SJSA1 (cell line): Measurements from ENCODE around the gene PLD1. TPM values are rescaled to one million over a fixed set of nuclear protein-coding genes. Genes with fewer than 3 reads are reported as not detected.
"Not testable (repeated sequence)": the region's sequence is repeated elsewhere in the genome, so short reads cannot be mapped to it uniquely, and the experiment has no call there.

Experiments used
- DNase-seq, 2 experiments: peaks; one replicate each; pipeline ENCODE4 v3.0.0-alpha.2; 2015 to 2020; ENCODE audit warnings: low spot score in 2 of 2, low read depth in 1 of 2
- H3K27ac ChIP-seq: fragments of 250-450 bp; sonication (Bioruptor Pico); 2 replicates; pipeline ENCODE4 v1.5.1; 2020; ENCODE audit warnings: mild to moderate bottlenecking, moderate library complexity
- H3K27me3 ChIP-seq: fragments of 250-450 bp; sonication (Bioruptor Pico); replicated peaks from 2 replicates; pipeline ENCODE4 v1.5.1; 2020; ENCODE audit warnings: mild to moderate bottlenecking, moderate library complexity
- H3K36me3 ChIP-seq: fragments of 250-450 bp; sonication (Bioruptor Pico); 2 replicates; pipeline ENCODE4 v1.5.1; 2020; ENCODE audit warnings: mild to moderate bottlenecking
- H3K4me1 ChIP-seq: fragments of 250-450 bp; sonication (Bioruptor Pico); replicated peaks from 2 replicates; pipeline ENCODE4 v1.6.1; 2021; ENCODE audit warnings: mild to moderate bottlenecking
- H3K4me3 ChIP-seq: fragments of 250-450 bp; sonication (Bioruptor Pico); 2 replicates; pipeline ENCODE4 v1.5.1; 2020; ENCODE audit warnings: mild to moderate bottlenecking
- H3K9me3 ChIP-seq: fragments of 250-450 bp; sonication (Bioruptor Pico); replicated peaks from 2 replicates; pipeline ENCODE4 v1.5.1; 2020; ENCODE audit warnings: mild to moderate bottlenecking
- total RNA-seq: library from RNA; depleted of rRNA; stranded (reverse); fragments of >200 nt; shearing (Covaris generic); gene quantifications from 2 replicates; pipeline ENCODE4 v1.2.3, GENCODE V29; 2014

Gene PLD1
- total RNA-seq, 1 experiment from 2014 or later, result 3.3 TPM

DNA sequence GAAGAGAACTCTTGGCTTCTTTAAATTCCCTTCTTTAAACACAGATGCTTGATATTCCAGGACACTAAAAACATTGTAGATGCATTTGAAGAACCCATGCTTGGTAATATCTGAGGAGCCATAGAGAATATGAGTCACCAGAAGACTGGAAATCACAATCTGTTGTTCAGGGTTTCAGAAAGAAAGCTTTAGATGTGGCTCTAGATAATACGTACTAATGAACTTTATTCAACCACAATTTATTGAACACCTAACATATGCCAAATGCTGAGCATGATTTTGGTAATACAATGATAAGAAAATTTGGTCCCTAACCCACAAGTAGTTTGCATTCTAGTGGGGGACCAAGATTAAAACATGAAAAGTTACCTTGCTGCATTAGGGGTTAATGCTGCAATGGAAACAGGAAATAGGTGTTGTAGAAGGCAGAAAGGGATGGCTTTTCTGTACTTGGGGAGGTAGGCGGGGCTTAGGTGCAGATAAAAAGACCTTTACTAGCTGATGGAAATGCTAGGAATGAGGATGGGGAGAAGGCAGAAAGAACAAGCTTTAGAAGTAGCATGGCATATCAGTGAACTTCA, 11.6 kb upstream of the PLD1 start:
- Histone ChIP-seq H3K4me3 (no peak overlapping the region), H3K36me3 (no peaks in the 10 kb centered on the region), H3K4me1 (peaks cover 13% of the 10 kb centered on the region), H3K27ac (no peak overlapping the region), H3K27me3 (no peaks in the 10 kb centered on the region), H3K9me3 (no peaks in the 10 kb centered on the region)
- DNase-seq, result no peak

DNA sequence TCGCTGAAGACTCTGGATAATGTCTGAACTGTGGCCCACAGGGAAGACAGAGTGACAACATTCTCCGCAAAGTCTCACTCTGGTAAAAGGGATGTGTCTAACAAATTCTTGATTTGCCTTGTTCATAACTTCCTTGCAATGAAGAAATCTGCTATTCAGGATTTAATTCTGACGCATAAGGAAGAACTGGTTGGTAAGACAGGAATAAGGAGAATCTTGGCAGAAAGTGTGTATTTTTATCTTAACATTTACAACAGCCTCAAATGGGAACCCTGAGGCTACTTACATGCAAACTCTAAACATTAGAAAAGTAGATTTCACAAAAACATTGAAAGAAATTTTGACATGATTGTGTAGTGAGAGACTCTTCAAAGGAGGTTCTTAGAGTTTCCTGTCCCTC, 10.8 kb upstream of the PLD1 start:
- Histone ChIP-seq H3K36me3 (no peaks in the 10 kb centered on the region), H3K4me1 (peaks cover 13% of the 10 kb centered on the region), H3K4me3 (no peak overlapping the region), H3K27me3 (no peaks in the 10 kb centered on the region), H3K9me3 (no peaks in the 10 kb centered on the region), H3K27ac (no peak overlapping the region)
- no peak for DNase-seq

DNA sequence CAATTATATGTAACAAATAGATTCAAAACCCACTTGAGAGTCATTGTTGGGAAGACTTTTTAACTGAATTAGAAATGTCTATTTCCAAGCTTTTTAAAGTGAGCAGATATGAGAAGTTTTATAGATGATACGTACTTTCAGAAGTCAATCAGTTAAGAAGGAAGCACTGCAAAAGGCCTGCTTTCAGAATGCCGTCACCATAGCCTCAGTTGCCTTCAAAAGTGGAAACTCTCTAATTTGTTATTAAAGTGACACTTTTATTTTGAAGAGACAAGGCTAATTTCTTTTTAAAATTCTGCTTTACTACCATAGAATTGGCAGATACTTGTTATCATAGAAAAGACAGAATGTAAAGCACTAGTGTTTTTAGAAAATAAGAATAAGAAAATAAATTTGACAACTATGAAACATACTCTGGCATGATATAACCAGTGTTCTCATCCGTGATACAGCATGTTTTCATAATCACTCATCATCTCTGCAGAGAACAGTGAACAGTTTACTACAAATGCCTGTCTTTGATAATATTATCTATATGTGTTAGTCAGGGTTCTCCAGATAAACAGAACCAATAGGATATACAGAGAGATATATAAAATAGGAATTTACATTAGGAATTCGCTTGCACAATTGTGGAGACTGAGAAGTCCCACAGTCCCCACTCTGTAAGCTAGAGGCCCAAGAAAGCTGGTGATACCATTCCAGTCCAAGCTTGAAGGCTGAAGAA, 7.0 kb upstream of the PLD1 start:
- DNase-seq, result no peak
- no peaks in the 10 kb centered on the region for H3K36me3 ChIP-seq
- H3K4me1 ChIP-seq, result peaks cover 1% of the 10 kb centered on the region; the same call in 1 of the 2 replicates
- H3K27me3 ChIP-seq, result no peaks in the 10 kb centered on the region
- H3K9me3 ChIP-seq, result no peaks in the 10 kb centered on the region
- H3K27ac ChIP-seq, result no peak overlapping the region
- no peak overlapping the region for H3K4me3 ChIP-seq

DNA sequence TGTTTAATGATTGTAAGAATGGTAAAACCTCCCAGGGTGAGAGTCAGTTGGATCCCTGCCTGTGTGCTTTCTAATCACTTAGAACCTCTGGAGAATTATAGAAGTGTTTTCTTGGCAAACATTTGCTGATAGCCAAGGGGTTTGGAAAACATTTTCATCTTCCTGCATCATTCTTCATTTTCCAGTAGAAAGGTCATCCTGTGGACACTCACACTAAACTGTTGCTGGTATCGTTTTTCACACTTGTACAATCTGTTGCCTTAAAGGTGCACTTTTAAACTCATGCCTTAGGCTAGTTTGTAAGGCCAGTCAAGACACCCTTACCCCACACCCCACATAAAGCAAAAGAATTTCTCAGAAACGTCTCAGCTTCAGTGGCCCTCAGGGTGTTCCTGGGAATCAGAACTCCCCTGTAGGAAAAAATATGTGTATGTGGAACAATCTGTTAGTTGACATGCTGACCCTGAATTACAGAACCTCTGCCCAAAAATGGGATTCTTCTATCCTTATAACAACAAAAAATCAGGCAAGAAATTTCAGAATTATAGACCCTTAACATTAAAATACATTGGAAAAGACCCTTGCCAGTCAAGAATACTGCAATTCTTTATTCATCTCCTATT, 5.8 kb upstream of the PLD1 start:
- no peak overlapping the region for H3K27ac ChIP-seq
- no peaks in the 10 kb centered on the region for H3K9me3 ChIP-seq
- H3K27me3 ChIP-seq, result no peaks in the 10 kb centered on the region
- peaks cover 13% of the 10 kb centered on the region for H3K4me1 ChIP-seq
- H3K36me3 ChIP-seq, result no peaks in the 10 kb centered on the region
- H3K4me3 ChIP-seq, result no peak overlapping the region
- no peak for DNase-seq

DNA sequence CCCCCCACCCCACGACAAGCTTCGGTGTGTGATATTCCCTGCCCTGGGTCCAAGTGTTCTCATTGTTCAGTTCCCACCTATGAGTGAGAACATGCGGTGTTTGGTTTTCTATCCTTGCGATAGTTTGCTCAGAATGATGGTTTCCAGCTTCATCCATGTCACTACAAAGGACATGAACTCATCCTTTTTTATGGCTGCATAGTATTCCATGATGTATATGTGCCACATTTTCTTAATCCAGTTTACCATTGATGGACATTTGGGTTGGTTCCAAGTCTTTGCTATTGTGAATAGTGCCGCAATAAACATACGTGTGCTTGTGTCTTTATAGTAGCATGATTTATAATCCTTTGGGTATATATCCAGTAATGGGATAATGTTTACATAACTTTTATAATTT, 4.4 kb upstream of the PLD1 start:
- not testable (repeated sequence) for H3K27me3 ChIP-seq, H3K4me3 ChIP-seq, H3K36me3 ChIP-seq, H3K27ac ChIP-seq, DNase-seq, H3K9me3 ChIP-seq
- peaks cover 26% of the 10 kb centered on the region for H3K4me1 ChIP-seq

DNA sequence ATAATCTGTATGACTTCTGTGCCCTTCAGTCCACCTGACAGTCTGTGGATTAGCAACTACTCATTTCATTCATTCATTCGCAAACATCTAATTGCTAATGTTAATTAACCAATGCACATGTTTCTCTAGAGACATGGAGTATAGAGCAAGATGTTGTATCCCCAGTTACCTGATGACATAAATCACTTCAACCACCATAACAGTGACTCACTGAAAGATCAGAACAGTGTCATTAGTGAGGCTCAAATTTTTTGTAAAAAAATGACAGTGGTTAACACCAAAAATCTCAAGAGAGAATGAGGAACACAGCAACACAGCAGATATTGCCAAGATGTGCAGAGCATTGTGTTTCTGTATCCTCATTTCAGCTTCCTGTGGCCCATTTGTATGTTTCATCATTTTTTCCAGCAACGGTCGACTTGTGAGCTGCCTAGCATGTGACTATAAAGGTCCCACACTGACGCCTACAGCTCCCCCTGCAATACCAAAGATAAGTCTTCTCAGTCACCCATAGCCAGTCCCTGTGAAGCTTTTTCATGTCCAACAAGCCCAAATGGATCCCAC, 3.7 kb upstream of the PLD1 start:
- Histone ChIP-seq H3K27ac (no peak overlapping the region), H3K36me3 (no peaks in the 10 kb centered on the region), H3K27me3 (no peaks in the 10 kb centered on the region), H3K4me3 (no peak overlapping the region), H3K4me1 (peaks cover 33% of the 10 kb centered on the region), H3K9me3 (no peaks in the 10 kb centered on the region)
- DNase-seq, result no peak

DNA sequence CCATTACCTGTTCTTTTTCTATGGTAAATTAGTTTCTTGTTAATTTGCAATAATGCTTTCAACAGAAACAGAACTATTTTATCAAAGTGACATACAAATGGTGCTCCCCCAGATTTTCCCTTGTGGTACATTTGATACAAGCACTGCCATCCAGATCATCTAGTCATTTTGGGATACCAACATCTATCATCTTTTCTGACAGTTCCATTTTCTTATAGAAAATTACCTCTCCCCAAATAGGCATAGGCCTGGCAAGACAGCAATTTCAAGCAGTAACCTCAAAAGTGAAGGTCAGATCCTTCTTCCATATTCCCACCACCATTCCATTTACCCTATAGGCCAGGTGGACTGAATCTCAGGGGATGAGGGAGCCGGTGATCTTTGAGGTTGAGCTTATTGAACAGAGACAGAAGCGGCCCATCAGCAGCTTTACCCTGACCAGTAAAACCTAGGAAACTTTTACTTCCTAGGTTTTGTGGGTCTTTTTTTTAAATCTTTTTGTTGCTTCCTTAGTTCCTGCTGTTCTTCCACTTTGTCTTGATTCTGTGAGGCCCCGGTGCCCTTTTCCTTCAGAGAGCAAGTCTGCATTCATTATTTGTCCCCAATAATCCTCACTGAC, 3.1 kb upstream of the PLD1 start:
- H3K36me3 ChIP-seq, result no peaks in the 10 kb centered on the region
- no peak overlapping the region for H3K4me3 ChIP-seq
- peaks cover 36% of the 10 kb centered on the region for H3K4me1 ChIP-seq
- no peaks in the 10 kb centered on the region for H3K9me3 ChIP-seq
- no peak for DNase-seq
- no peaks in the 10 kb centered on the region for H3K27me3 ChIP-seq
- no peak overlapping the region for H3K27ac ChIP-seq

DNA sequence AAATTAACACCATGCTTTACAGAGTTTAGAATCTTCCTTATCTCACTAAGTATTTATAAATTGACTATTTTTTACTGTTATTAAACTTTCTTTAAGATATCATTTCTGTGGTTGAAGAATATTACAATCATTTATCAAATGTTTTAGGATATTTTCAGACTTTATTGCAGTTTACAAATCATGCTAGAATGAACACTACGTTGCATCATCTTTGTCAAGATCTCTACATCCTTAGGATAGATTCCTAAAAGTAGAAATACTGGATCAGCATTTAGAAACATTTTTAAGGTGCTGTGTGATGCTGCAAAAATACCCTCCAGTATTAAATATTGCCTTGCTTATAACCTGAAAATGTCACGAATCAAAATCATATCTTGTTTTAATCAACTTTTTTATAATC, 2.5 kb upstream of the PLD1 start:
- Histone ChIP-seq H3K4me1 (peaks cover 36% of the 10 kb centered on the region), H3K9me3 (no peaks in the 10 kb centered on the region), H3K36me3 (no peaks in the 10 kb centered on the region), H3K27me3 (no peaks in the 10 kb centered on the region), H3K4me3 (no peak overlapping the region), H3K27ac (no peak overlapping the region)
- no peak for DNase-seq

DNA sequence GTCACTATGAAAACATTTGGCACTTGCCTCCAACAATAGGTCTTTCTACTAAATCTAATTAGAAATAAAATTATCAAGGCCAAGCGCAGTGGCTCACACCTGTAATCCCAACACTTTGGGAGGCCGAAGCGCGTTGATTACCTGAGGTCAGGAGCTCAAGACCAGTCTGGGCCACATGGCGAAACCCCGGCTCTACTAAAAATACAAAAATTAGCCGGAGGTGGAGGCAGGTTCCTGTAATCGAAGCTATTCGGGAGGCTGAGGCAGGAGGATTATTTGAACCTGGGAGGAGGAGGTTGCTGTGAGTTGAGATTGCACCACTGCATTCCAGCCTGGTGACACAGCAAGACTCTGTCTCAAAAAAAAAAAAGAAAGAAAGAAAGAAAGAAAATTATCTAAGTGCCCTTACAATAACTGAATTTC, 1.6 kb upstream of the PLD1 start:
- H3K27ac ChIP-seq, result peak overlapping the region; percentile 79

DNA sequence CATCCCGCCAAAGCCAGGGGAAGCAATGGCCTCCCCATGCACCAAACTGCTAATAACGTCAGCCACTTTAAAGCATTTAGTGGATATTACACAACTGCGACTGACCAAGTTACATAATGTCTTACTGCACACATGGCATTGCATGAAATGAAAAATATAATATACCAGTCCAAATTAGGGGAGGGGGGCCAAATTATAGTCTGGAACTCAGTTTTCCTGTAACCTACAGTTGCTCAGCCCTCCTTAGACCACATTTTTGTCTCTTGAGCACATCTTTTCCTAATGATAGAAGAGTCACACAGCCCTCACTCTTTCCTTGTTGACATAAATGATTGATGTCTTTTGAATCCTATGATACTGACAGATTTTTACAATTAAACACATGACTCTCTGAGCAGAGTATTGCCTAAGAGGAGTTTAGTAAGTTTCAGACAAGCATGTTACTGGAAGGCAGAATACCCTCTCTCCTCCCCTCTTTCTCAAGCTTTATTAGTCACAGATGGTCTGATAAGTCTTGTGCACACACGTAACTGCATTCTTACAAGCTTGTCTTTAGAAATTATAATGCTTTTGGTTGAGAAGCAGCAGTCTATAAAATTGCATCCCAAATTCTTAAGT, 1.1 kb upstream of the PLD1 start:
- Histone ChIP-seq H3K9me3 (no peaks in the 10 kb centered on the region), H3K4me1 (peaks cover 41% of the 10 kb centered on the region), H3K27ac (peak overlapping the region; percentile 79), H3K4me3 (no peak overlapping the region), H3K36me3 (no peaks in the 10 kb centered on the region), H3K27me3 (no peaks in the 10 kb centered on the region)
- peak in 1 of 2 experiments; percentile 65 for DNase-seq

More for the DNA sequence above, 1.6 kb upstream of the PLD1 start:
- Histone ChIP-seq H3K4me3 (no peak overlapping the region), H3K9me3 (no peaks in the 10 kb centered on the region), H3K27me3 (no peaks in the 10 kb centered on the region), H3K4me1 (peaks cover 36% of the 10 kb centered on the region), H3K36me3 (no peaks in the 10 kb centered on the region)
- DNase-seq, result peak in 1 of 2 experiments; percentile 51

DNA sequence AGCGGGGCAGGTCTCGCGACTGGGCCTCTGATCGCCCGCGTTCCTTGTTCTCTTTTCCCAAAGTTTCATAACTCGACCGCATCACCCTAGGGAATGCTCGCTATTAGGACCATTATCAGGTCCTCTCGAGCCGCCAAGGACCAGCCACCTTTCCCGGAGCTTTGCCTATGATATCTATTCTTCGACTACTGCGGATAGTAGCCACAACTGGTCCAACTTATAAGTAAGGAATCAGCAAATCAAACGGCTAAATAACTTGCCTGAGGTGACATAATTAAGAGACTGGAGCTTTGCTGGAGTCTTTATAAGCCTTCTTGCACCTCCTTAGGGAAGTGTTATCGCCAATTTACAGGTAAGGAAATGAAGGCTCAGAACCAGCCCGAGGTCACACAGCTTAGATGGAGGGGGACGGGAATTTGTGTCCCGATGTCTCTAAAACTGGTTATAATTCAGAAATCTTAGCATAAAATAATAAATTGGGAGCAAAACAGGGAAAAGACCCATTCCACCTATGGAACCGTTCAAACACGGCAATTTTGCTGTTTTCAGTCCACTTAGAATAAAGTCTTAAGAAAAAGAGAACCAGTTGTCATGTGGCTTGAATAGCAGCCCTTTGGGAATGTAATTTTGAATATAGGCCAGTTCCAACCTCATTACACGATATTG, 479 bp upstream of the PLD1 start:
- H3K27me3 ChIP-seq, result no peaks in the 10 kb centered on the region
- H3K4me1 ChIP-seq, result peaks cover 48% of the 10 kb centered on the region
- H3K36me3 ChIP-seq, result no peaks in the 10 kb centered on the region
- H3K27ac ChIP-seq, result peak overlapping the region; percentile 79
- peak in 1 of 2 experiments; percentile 30 for DNase-seq
- no peaks in the 10 kb centered on the region for H3K9me3 ChIP-seq
- peak overlapping the region; percentile 54 for H3K4me3 ChIP-seq

DNA sequence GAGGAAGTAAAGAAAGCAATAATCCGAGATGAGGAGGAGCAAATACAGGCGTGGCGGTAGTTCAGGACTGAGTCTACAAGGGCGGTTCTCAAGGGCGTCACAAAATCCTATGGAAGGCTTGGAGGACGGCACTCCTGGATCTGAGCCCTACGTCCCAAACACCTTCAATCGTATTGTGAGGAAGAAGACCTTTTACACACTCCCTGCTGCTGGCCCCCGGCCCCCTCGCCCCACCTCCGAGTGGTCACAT, 747 bp downstream of the PLD1 start:
- H3K36me3 ChIP-seq, result no peaks in the 10 kb centered on the region
- H3K27ac ChIP-seq, result peak overlapping the region; percentile 79
- no peaks in the 10 kb centered on the region for H3K9me3 ChIP-seq
- H3K27me3 ChIP-seq, result no peaks in the 10 kb centered on the region
- DNase-seq, result no peak
- peaks cover 60% of the 10 kb centered on the region for H3K4me1 ChIP-seq
- H3K4me3 ChIP-seq, result peak overlapping the region; percentile 54

DNA sequence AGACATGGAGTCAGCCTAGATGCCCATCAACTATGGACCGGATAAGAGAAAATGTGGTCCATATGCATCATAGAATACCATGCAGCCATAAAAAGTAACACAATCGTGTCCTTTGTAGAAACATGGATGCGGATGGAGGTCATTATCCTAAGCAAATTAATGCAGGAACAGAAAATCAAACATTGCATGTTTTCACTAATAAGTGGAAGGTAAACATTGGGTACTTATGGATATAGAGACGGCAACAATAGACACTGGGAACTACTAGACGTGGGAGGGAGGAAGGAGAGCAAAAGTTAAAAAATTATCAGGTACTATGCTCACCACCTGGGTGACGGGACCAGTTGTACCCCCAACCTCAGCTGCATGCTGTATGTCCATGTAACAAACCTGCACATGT, 2.5 kb downstream of the PLD1 start:
- Histone ChIP-seq H3K9me3 (no peaks in the 10 kb centered on the region), H3K27ac (no peak overlapping the region), H3K4me1 (peaks cover 65% of the 10 kb centered on the region), H3K36me3 (no peaks in the 10 kb centered on the region), H3K27me3 (no peaks in the 10 kb centered on the region), H3K4me3 (no peak overlapping the region)
- no peak for DNase-seq
